Fibroblast of lung (primary cell): Measurements from ENCODE around the gene SGCA. TPM values are rescaled to one million over a fixed set of nuclear protein-coding genes. Genes with fewer than 3 reads are reported as not detected.

Source experiments
- DNase-seq, 2 donors: peaks; one replicate each; pipeline versions ENCODE4 v3.0.0 to v3.0.0-alpha.2; 2010; ENCODE audit warnings: low read depth in 2 of 2
- H2AFZ ChIP-seq: 2 replicates; pipeline ENCODE4 v1.5.1; 2012; ENCODE audit warnings: low read length, control low read depth, inconsistent platforms
- H3K27ac ChIP-seq: 2 replicates; pipeline ENCODE4 v1.5.1; 2011; ENCODE audit warnings: low read length, control low read depth; ENCODE audit not compliant: insufficient read depth
- H3K27me3 ChIP-seq: 2 replicates; pipeline ENCODE4 v1.5.1; 2011; ENCODE audit warnings: mild to moderate bottlenecking, low read length; ENCODE audit not compliant: control insufficient read depth, insufficient read depth
- H3K36me3 ChIP-seq: 2 replicates; pipeline ENCODE4 v1.5.1; 2011; ENCODE audit warnings: low read length; ENCODE audit not compliant: control insufficient read depth, insufficient read depth
- H3K4me1 ChIP-seq: 2 replicates; pipeline ENCODE4 v1.5.1; 2011; ENCODE audit warnings: low read length; ENCODE audit not compliant: control insufficient read depth, insufficient read depth; ENCODE audit errors: extremely low read depth
- H3K4me2 ChIP-seq: 2 replicates; pipeline ENCODE4 v1.5.1; 2011; ENCODE audit warnings: low read length, control low read depth; ENCODE audit not compliant: insufficient read depth; ENCODE audit errors: extremely low read depth
- H3K4me3 ChIP-seq, 4 experiments: fragments of 200-600 bp in 1 of 4; sonication (generic) in 1 of 4; replicated peaks in 1 of 4; 2 replicates each; pipeline ENCODE4 v1.5.1; 2011 to 2016; ENCODE audit warnings: low read length in 4 of 4, low read depth in 3 of 4, mild to moderate bottlenecking in 3 of 4, control low read depth in 2 of 4, inconsistent platforms in 1 of 4, mixed read lengths in 1 of 4; ENCODE audit not compliant: insufficient read depth in 1 of 4; ENCODE audit errors: control extremely low read depth in 1 of 4
- H3K79me2 ChIP-seq: 2 replicates; pipeline ENCODE4 v1.5.1; 2012; ENCODE audit warnings: mild to moderate bottlenecking, low read length, inconsistent platforms; ENCODE audit not compliant: control insufficient read depth, insufficient read depth
- H3K9ac ChIP-seq: 2 replicates; pipeline ENCODE4 v1.5.1; 2011; ENCODE audit warnings: mild to moderate bottlenecking, low read length, control low read depth; ENCODE audit not compliant: insufficient read depth
- H3K9me3 ChIP-seq: 2 replicates; pipeline ENCODE4 v1.5.1; 2012; ENCODE audit warnings: low read depth, low read length; ENCODE audit not compliant: control insufficient read depth, insufficient read depth
- H4K20me1 ChIP-seq: 2 replicates; pipeline ENCODE4 v1.5.1; 2011; ENCODE audit warnings: low read length; ENCODE audit not compliant: control insufficient read depth, insufficient read depth; ENCODE audit errors: extremely low read depth
- CTCF ChIP-seq, 2 donors: IDR thresholded peaks in 1 of 2; conservative IDR thresholded peaks in 1 of 2; 1 replicate in 1 of 2; 2 replicates in 1 of 2; pipeline ENCODE4 v1.5.1; 2011 to 2012; ENCODE audit warnings: low read length in 2 of 2, control low read depth in 1 of 2, inconsistent platforms in 1 of 2, low read depth in 1 of 2, mild to moderate bottlenecking in 1 of 2
- EZH2 ChIP-seq: IDR thresholded peaks from 2 replicates; pipeline ENCODE4 v1.5.1; 2012; ENCODE audit warnings: low read length, control low read depth, mild to moderate bottlenecking; ENCODE audit errors: missing control alignments
- polyA plus RNA-seq, 2 donors: library from polyadenylated mRNA; depleted of rRNA in 1 of 2; stranded (reverse) in 1 of 2; unstranded in 1 of 2; fragments of >200 nt; gene quantifications; 2 replicates each; pipeline ENCODE4 v1.2.1, GENCODE V29; 2011 to 2012; ENCODE audit warnings: missing spikeins in 1 of 2
- total RNA-seq: library from RNA; depleted of rRNA; stranded (reverse); fragments of >200 nt; gene quantifications from 2 replicates; pipeline ENCODE4 v1.2.1, GENCODE V29; 2014

The SGCA gene
- total and polyA plus RNA-seq, 2 donors (not counting 1 experiment from before 2014, with no cell fraction given) = 1.6 to 4.3 TPM

- TF ChIP-seq CTCF (conservative IDR thresholded peaks at IDR 0.05 in 1 of 2, IDR thresholded peaks at IDR 0.05 in 1 of 2; ENCODE audit: low read depth in 1 of 2, low read length in 2 of 2) (no peak), EZH2 (no peak)
- H3K4me2 ChIP-seq = peak overlapping the region; percentile 15
- peaks cover 68% of the 10 kb centered on the region for H3K4me1 ChIP-seq
- H2AFZ ChIP-seq = no peak overlapping the region
- peak overlapping the region; percentile 62 for H3K27ac ChIP-seq
- no peak overlapping the region for H3K9ac ChIP-seq
- peak overlapping the region in 1 of 4 experiments; percentile 46 for H3K4me3 ChIP-seq
- H3K27me3 ChIP-seq = no peaks in the 10 kb centered on the region
- H4K20me1 ChIP-seq = no peaks in the 10 kb centered on the region
- H3K36me3 ChIP-seq = no peaks in the 10 kb centered on the region
- no peak for DNase-seq
- H3K9me3 ChIP-seq = no peaks in the 10 kb centered on the region
- H3K79me2 ChIP-seq = no peaks in the 10 kb centered on the region
Observed at GRCh38 chr17:50207315-50207714, 41.5 kb downstream of the SGCA start.

- Histone ChIP-seq H3K4me2 (no peak overlapping the region), H3K4me1 (peaks cover 70% of the 10 kb centered on the region), H4K20me1 (no peaks in the 10 kb centered on the region), H3K36me3 (no peaks in the 10 kb centered on the region), H3K4me3 (no peak overlapping the region), H3K27me3 (no peaks in the 10 kb centered on the region), H3K27ac (peak overlapping the region; percentile 62), H3K79me2 (no peaks in the 10 kb centered on the region), H3K9me3 (no peaks in the 10 kb centered on the region), H3K9ac (no peak overlapping the region), H2AFZ (no peak overlapping the region)
- no peak for DNase-seq
- TF ChIP-seq CTCF (conservative IDR thresholded peaks at IDR 0.05 in 1 of 2, IDR thresholded peaks at IDR 0.05 in 1 of 2; ENCODE audit: low read depth in 1 of 2, low read length in 2 of 2) = no peak
Observed at GRCh38 chr17:50207792-50208567, 42.2 kb downstream of the SGCA start.

GRCh38 chr17:50208611-50209061 is 42.8 kb downstream of the SGCA start:
- Histone ChIP-seq H3K4me1 (peaks cover 65% of the 10 kb centered on the region), H3K27ac (peak overlapping the region; percentile 100), H3K4me2 (peak overlapping the region; percentile 41), H3K9ac (no peak overlapping the region), H3K79me2 (no peaks in the 10 kb centered on the region), H3K9me3 (no peaks in the 10 kb centered on the region), H4K20me1 (no peaks in the 10 kb centered on the region), H2AFZ (no peak overlapping the region), H3K27me3 (no peaks in the 10 kb centered on the region), H3K4me3 (no peak overlapping the region), H3K36me3 (no peaks in the 10 kb centered on the region)
- DNase-seq = no peak
- TF ChIP-seq CTCF (conservative IDR thresholded peaks at IDR 0.05 in 1 of 2, IDR thresholded peaks at IDR 0.05 in 1 of 2; ENCODE audit: low read depth in 1 of 2, low read length in 2 of 2) = no peak
- no peak for TF ChIP-seq EZH2
